H9 (cell line): ENCODE results near the gene VASP. TPM values are rescaled to one million over a fixed set of nuclear protein-coding genes. Genes with fewer than 3 reads are reported as not detected.

Source experiments
- DNase-seq: peaks from one replicate; pipeline ENCODE4 v3.0.0-alpha.2; 2017
- H2AFZ ChIP-seq: one replicate; pipeline ENCODE4 v1.6.1; 2013; ENCODE audit warnings: mild to moderate bottlenecking, low read length, control low read depth, moderate library complexity
- H2AK5ac ChIP-seq: 2 replicates; pipeline ENCODE4 v1.6.1; 2013; ENCODE audit warnings: low read length, control low read depth, mixed read lengths; ENCODE audit not compliant: insufficient read length
- H2BK120ac ChIP-seq: one replicate; pipeline ENCODE4 v1.6.1; 2013; ENCODE audit warnings: low read depth, mild to moderate bottlenecking, low read length, control low read depth, inconsistent platforms; ENCODE audit not compliant: poor library complexity, severe bottlenecking
- H2BK12ac ChIP-seq: 2 replicates; pipeline ENCODE4 v1.6.1; 2013; ENCODE audit warnings: low read length, control low read depth, mixed read lengths, low read depth; ENCODE audit not compliant: insufficient read length
- H2BK15ac ChIP-seq: 2 replicates; pipeline ENCODE4 v1.6.1; 2013; ENCODE audit warnings: low read depth, low read length, control low read depth
- H2BK20ac ChIP-seq: one replicate; pipeline ENCODE4 v1.6.1; 2013; ENCODE audit warnings: low read depth, mild to moderate bottlenecking, low read length, control low read depth, inconsistent platforms; ENCODE audit not compliant: poor library complexity, severe bottlenecking
- H2BK5ac ChIP-seq: 2 replicates; pipeline ENCODE4 v1.6.1; 2013; ENCODE audit warnings: low read length, control low read depth, mixed read lengths; ENCODE audit not compliant: insufficient read length
- H3K14ac ChIP-seq: 2 replicates; pipeline ENCODE4 v1.6.1; 2013; ENCODE audit warnings: low read length, control low read depth; ENCODE audit not compliant: insufficient read depth
- H3K18ac ChIP-seq: 2 replicates; pipeline ENCODE4 v1.6.1; 2013; ENCODE audit warnings: low read depth, mild to moderate bottlenecking, mixed read lengths, low read length, control low read depth; ENCODE audit not compliant: insufficient read length
- H3K23ac ChIP-seq: 2 replicates; pipeline ENCODE4 v1.6.1; 2013; ENCODE audit warnings: low read length, control low read depth, mixed read lengths, low read depth; ENCODE audit not compliant: insufficient read length
- H3K23me2 ChIP-seq: 2 replicates; pipeline ENCODE4 v1.6.1; 2013; ENCODE audit warnings: low read depth, mild to moderate bottlenecking, mixed read lengths, low read length, control low read depth; ENCODE audit not compliant: insufficient read length, poor library complexity, severe bottlenecking
- H3K27ac ChIP-seq: 2 replicates; pipeline ENCODE4 v1.5.1; 2013; ENCODE audit warnings: low read length, control low read depth, mixed read lengths, low read depth; ENCODE audit not compliant: insufficient read length
- H3K27me3 ChIP-seq: 2 replicates; pipeline ENCODE4 v1.6.1; 2013; ENCODE audit warnings: low read length, control low read depth, inconsistent platforms; ENCODE audit not compliant: insufficient read depth
- H3K4ac ChIP-seq: 2 replicates; pipeline ENCODE4 v1.6.1; 2013; ENCODE audit warnings: low read depth, mild to moderate bottlenecking, control low read depth, inconsistent platforms, low read length, moderate library complexity
- H3K4me1 ChIP-seq: 2 replicates; pipeline ENCODE4 v1.6.1; 2013; ENCODE audit warnings: low read length, control low read depth, inconsistent platforms; ENCODE audit not compliant: insufficient read depth
- H3K4me2 ChIP-seq: 2 replicates; pipeline ENCODE4 v1.6.1; 2013; ENCODE audit warnings: low read length, control low read depth, mixed read lengths; ENCODE audit not compliant: insufficient read length, insufficient read depth
- H3K56ac ChIP-seq: 2 replicates; pipeline ENCODE4 v1.6.1; 2013; ENCODE audit warnings: low read depth, mild to moderate bottlenecking, mixed read lengths, low read length, control low read depth; ENCODE audit not compliant: insufficient read length
- H3K79me1 ChIP-seq: 2 replicates; pipeline ENCODE4 v1.6.1; 2013; ENCODE audit warnings: low read depth, mild to moderate bottlenecking, moderate library complexity, low read length, control low read depth, inconsistent platforms; ENCODE audit not compliant: insufficient read depth, poor library complexity, severe bottlenecking
- H3K79me2 ChIP-seq: 2 replicates; pipeline ENCODE4 v1.6.1; 2013; ENCODE audit warnings: low read length, control low read depth, inconsistent platforms; ENCODE audit not compliant: insufficient read depth
- H3K9ac ChIP-seq: 2 replicates; pipeline ENCODE4 v1.6.1; 2013; ENCODE audit warnings: low read length, control low read depth, mixed read lengths; ENCODE audit not compliant: insufficient read length; ENCODE audit errors: extremely low read depth
- H3K9me3 ChIP-seq: one replicate; pipeline ENCODE4 v1.6.1; 2013; ENCODE audit warnings: low read depth, low read length, inconsistent platforms; ENCODE audit not compliant: control insufficient read depth
- H3T11ph ChIP-seq: one replicate; pipeline ENCODE4 v1.6.1; 2013; ENCODE audit warnings: mild to moderate bottlenecking, low read length, control low read depth, inconsistent platforms
- H4K20me1 ChIP-seq: one replicate; pipeline ENCODE4 v1.6.1; 2013; ENCODE audit not compliant: control insufficient read depth, insufficient read length, insufficient read depth
- H4K5ac ChIP-seq: 2 replicates; pipeline ENCODE4 v1.6.1; 2013; ENCODE audit warnings: low read depth, mild to moderate bottlenecking, mixed read lengths, low read length, control low read depth; ENCODE audit not compliant: insufficient read length
- H4K8ac ChIP-seq: replicated peaks from 2 replicates; pipeline ENCODE4 v1.6.1; 2013; ENCODE audit warnings: low read length, control low read depth, mixed read lengths, low read depth; ENCODE audit not compliant: insufficient read length
- H4K91ac ChIP-seq: 2 replicates; pipeline ENCODE4 v1.6.1; 2013; ENCODE audit warnings: low read depth, mild to moderate bottlenecking, moderate library complexity, mixed read lengths, low read length, control low read depth; ENCODE audit not compliant: insufficient read length
- H3K27ac Mint-ChIP-seq, 3 experiments: 2 replicates in 2 of 3; 3 replicates in 1 of 3; pipeline ENCODE4 v1.8.0; 2020 to 2021; ENCODE audit warnings: mixed read lengths in 3 of 3, mild to moderate bottlenecking in 1 of 3, moderate library complexity in 1 of 3
- H3K27me3 Mint-ChIP-seq: 2 replicates; pipeline ENCODE4 v1.8.0; 2021; ENCODE audit warnings: low read depth, mild to moderate bottlenecking, moderate library complexity, mixed read lengths
- H3K36me3 Mint-ChIP-seq, 3 experiments: 2 replicates in 2 of 3; 3 replicates in 1 of 3; pipeline ENCODE4 v1.8.0; 2020 to 2021; ENCODE audit warnings: low read depth in 3 of 3, mixed read lengths in 3 of 3; ENCODE audit not compliant: insufficient read depth in 1 of 3
- H3K4me1 Mint-ChIP-seq, 2 experiments: 2 replicates each; pipeline ENCODE4 v1.8.0; 2020; ENCODE audit warnings: mixed read lengths in 2 of 2
- H3K4me3 Mint-ChIP-seq, 2 experiments: 2 replicates in 1 of 2; 3 replicates in 1 of 2; pipeline ENCODE4 v1.8.0; 2020 to 2021; ENCODE audit warnings: mild to moderate bottlenecking in 2 of 2, mixed read lengths in 2 of 2, moderate library complexity in 1 of 2
- H3K9me3 Mint-ChIP-seq, 2 experiments: 2 replicates in 1 of 2; 3 replicates in 1 of 2; pipeline ENCODE4 v1.8.0; 2020; ENCODE audit warnings: mild to moderate bottlenecking in 2 of 2, mixed read lengths in 2 of 2, moderate library complexity in 1 of 2
- WGBS: extraction: QIAGEN DNeasy Blood & Tissue Kit; methylation state at CpG from one replicate; pipeline ENCODE4 v1.1.7; 2013; ENCODE audit warnings: missing lambda C conversion rate, low lambda C conversion rate, mixed read lengths; ENCODE audit not compliant: insufficient read length; ENCODE audit errors: extremely low coverage; 5-methylcytosine and 5-hydroxymethylcytosine counted together
- total RNA-seq: library from RNA; stranded (reverse); gene quantifications from 2 replicates; pipeline ENCODE4 v1.2.1, GENCODE V29; 2021
- TF ChIP-seq, protein P1 (sequence below): fragments of 200-600 bp; sonication (generic); conservative IDR thresholded peaks from 3 replicates; pipeline ENCODE4 v1.8.0; 2021; ENCODE audit warnings: antibody characterized with exemption, mild to moderate bottlenecking

VASP gene
- total RNA-seq, 1 experiment from 2014 or later, result 157 TPM

DNA sequence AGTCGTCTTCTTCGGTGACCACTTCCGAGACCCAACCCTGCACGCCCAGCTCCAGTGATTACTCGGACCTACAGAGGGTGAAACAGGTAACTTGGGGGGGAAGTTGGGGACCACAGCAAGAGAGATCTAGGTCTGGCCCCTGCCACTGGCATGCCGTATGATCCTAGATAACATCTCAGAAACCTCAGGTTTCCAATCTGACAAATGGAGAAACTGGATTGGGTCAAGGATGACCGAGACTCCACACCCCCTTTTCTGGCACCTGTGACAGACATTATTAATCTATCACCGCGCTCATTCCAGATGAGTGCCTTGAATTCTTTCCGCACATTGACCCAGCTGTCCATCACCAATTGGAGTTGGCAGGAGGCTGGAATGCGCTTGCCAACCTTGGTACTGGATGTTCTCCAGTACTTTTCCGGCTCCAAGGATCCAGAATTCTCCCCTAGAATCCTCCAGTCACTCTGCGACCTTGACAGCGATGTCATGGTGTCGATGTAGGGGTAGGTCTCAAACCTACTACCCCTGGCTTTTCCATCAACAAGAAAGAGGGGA lies 17.4 kb downstream of the VASP start:
- Histone ChIP-seq H3K56ac (no peak overlapping the region), H3K4me2 (no peak overlapping the region), H2AFZ (no peak overlapping the region), H3K9ac (no peak overlapping the region), H3K14ac (no peak overlapping the region), H3K4ac (no peak overlapping the region), H3K27me3 (peaks cover 3% of the 10 kb centered on the region; the same call in 1 of the 2 replicates), H4K8ac (no peak overlapping the region), H3T11ph (no peak overlapping the region), H2BK15ac (no peak overlapping the region), H2BK12ac (no peak overlapping the region), H4K20me1 (no peaks in the 10 kb centered on the region), H4K91ac (no peak overlapping the region), H3K79me1 (no peaks in the 10 kb centered on the region), H3K27ac (no peak overlapping the region), H2BK5ac (no peak overlapping the region), H2AK5ac (no peak overlapping the region), H4K5ac (no peak overlapping the region), H3K79me2 (0 out of 2 replicates have a peak, but pooled peaks cover 2% of the 10 kb centered on the region), H2BK120ac (no peak overlapping the region), H3K23ac (no peak overlapping the region), H3K9me3 (no peaks in the 10 kb centered on the region), H3K18ac (no peak overlapping the region), H2BK20ac (no peak overlapping the region), H3K23me2 (peaks cover 15% of the 10 kb centered on the region), H3K4me1 (no peaks in the 10 kb centered on the region)
- H3K4me1 Mint-ChIP-seq, result peaks cover 19 to 25% of the 10 kb centered on the region in 2 experiments
- H3K27ac Mint-ChIP-seq, result no peak overlapping the region
- WGBS, result no CpG with 5 or more reads among the region's 15 CpGs
- TF ChIP-seq, protein P1, sequence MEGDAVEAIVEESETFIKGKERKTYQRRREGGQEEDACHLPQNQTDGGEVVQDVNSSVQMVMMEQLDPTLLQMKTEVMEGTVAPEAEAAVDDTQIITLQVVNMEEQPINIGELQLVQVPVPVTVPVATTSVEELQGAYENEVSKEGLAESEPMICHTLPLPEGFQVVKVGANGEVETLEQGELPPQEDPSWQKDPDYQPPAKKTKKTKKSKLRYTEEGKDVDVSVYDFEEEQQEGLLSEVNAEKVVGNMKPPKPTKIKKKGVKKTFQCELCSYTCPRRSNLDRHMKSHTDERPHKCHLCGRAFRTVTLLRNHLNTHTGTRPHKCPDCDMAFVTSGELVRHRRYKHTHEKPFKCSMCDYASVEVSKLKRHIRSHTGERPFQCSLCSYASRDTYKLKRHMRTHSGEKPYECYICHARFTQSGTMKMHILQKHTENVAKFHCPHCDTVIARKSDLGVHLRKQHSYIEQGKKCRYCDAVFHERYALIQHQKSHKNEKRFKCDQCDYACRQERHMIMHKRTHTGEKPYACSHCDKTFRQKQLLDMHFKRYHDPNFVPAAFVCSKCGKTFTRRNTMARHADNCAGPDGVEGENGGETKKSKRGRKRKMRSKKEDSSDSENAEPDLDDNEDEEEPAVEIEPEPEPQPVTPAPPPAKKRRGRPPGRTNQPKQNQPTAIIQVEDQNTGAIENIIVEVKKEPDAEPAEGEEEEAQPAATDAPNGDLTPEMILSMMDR, result no peak
- H3K36me3 Mint-ChIP-seq, result peaks cover 30 to 68% (median 47%) of the 10 kb centered on the region in 3 experiments
- H3K27me3 Mint-ChIP-seq, result peaks cover 5% of the 10 kb centered on the region
- no peak for DNase-seq
- H3K4me3 Mint-ChIP-seq, result no peak overlapping the region; a peak in 1 of 5 replicates
- no peaks in the 10 kb centered on the region for H3K9me3 Mint-ChIP-seq
